GM12878 (cell line): ENCODE results near the gene SCARB1. TPM values are rescaled to one million over a fixed set of nuclear protein-coding genes. Genes with fewer than 3 reads are reported as not detected.

Experiments used
- E4F1 ChIP-seq: fragments of 450-650 bp; IDR thresholded peaks from 2 replicates; pipeline ENCODE4 v1.6.1; 2018; ENCODE audit warnings: borderline replicate concordance, mild to moderate bottlenecking; ENCODE audit not compliant: partially characterized antibody
- GABPA ChIP-seq: IDR thresholded peaks from 2 replicates; pipeline ENCODE4 v1.6.1; 2014; ENCODE audit warnings: antibody characterized with exemption, low read depth, mild to moderate bottlenecking, inconsistent platforms
- MXI1 ChIP-seq: fragments of 150-350 bp; IDR thresholded peaks from 2 replicates; pipeline ENCODE4 v1.6.1; 2011; ENCODE audit warnings: low read depth, mild to moderate bottlenecking, inconsistent platforms, low read length, improper control_type of control experiment
- MYC ChIP-seq: IDR thresholded peaks from 2 replicates; pipeline ENCODE4 v1.6.1; 2011; ENCODE audit warnings: mild to moderate bottlenecking, low read length, moderate library complexity, inconsistent platforms; ENCODE audit not compliant: insufficient read depth, insufficient replicate concordance, insufficient read length, severe bottlenecking
- NKRF ChIP-seq: fragments of 450-650 bp; conservative IDR thresholded peaks from 2 replicates; pipeline ENCODE4 v1.6.1; 2017; ENCODE audit warnings: mild to moderate bottlenecking, moderate library complexity
- NR2C2 ChIP-seq: IDR thresholded peaks from 2 replicates; pipeline ENCODE4 v1.6.1; 2011; ENCODE audit warnings: borderline replicate concordance, low read depth; ENCODE audit not compliant: control insufficient read depth, insufficient read length
- POLR2AphosphoS5 ChIP-seq: IDR thresholded peaks from 2 replicates; pipeline ENCODE4 v1.6.1; 2011; ENCODE audit warnings: mild to moderate bottlenecking, low read length, inconsistent platforms
- RAD51 ChIP-seq: fragments of 450-650 bp; IDR thresholded peaks from 2 replicates; pipeline ENCODE4 v1.6.1; 2016; ENCODE audit warnings: moderate library complexity, mild to moderate bottlenecking, inconsistent platforms
- SIN3A ChIP-seq: IDR thresholded peaks from 2 replicates; pipeline ENCODE4 v1.6.1; 2012; ENCODE audit warnings: low read depth, low read length, improper control_type of control experiment
- SMAD5 ChIP-seq: IDR thresholded peaks from 2 replicates; pipeline ENCODE4 v1.6.1; 2016; ENCODE audit warnings: antibody characterized with exemption, low read depth
- SPI1 ChIP-seq: IDR thresholded peaks from 2 replicates; pipeline ENCODE4 v1.6.1; 2011; ENCODE audit warnings: low read depth, mild to moderate bottlenecking, low read length, moderate library complexity, borderline replicate concordance; ENCODE audit not compliant: insufficient read depth
- STAT3 ChIP-seq: IDR thresholded peaks from 2 replicates; pipeline ENCODE4 v1.6.1; 2011; ENCODE audit warnings: low read depth, low read length, improper control_type of control experiment
- SUPT20H ChIP-seq: IDR thresholded peaks from 2 replicates; pipeline ENCODE4 v1.6.1; 2011; ENCODE audit warnings: low read depth, mild to moderate bottlenecking, low read length, moderate library complexity, borderline replicate concordance; ENCODE audit not compliant: control insufficient read depth
- TAF1 ChIP-seq: IDR thresholded peaks from 2 replicates; pipeline ENCODE4 v1.6.1; 2011; ENCODE audit warnings: mild to moderate bottlenecking, low read depth, low read length, borderline replicate concordance
- ZBTB33 ChIP-seq: fragments of 450-650 bp; IDR thresholded peaks from 2 replicates; pipeline ENCODE4 v1.6.1; 2017; ENCODE audit warnings: mild to moderate bottlenecking
- ZZZ3 ChIP-seq: IDR thresholded peaks from 2 replicates; pipeline ENCODE4 v1.6.1; 2011; ENCODE audit warnings: low read depth; ENCODE audit not compliant: control insufficient read depth, insufficient read length
- polyA plus RNA-seq, 11 experiments: library from polyadenylated mRNA; depleted of rRNA in 4 of 11; unstranded in 6 of 11; stranded (reverse) in 5 of 11; fragments of >200 nt; fragmentation: Nextera tagmentation in 4 of 11; fragmentation: Illumina TruSeq in 1 of 11; extraction: Ambion mirVana in 4 of 11; extraction: Trizol in 1 of 11; gene quantifications; 1 replicate in 1 of 11; 2 replicates in 10 of 11; pipeline versions ENCODE4 v1.2.1 to v1.2.3, GENCODE V29; 2011 to 2016; ENCODE audit warnings: inconsistent platforms in 2 of 11, missing spikeins in 2 of 11, low read depth in 1 of 11
- total RNA-seq, 4 experiments: library from RNA; depleted of rRNA in 3 of 4; stranded (reverse); fragments of >200 nt in 3 of 4; fragmentation: Illumina TruSeq in 1 of 4; extraction: Trizol in 1 of 4; gene quantifications; 2 replicates each; pipeline versions ENCODE4 v1.2.1 to v1.2.3, GENCODE V29; 2013 to 2021
- TF ChIP-seq, protein P1 (sequence below): IDR thresholded peaks from 2 replicates; pipeline ENCODE4 v1.6.1; 2012; ENCODE audit warnings: low read length, inconsistent platforms

The SCARB1 gene
- total and polyA plus RNA-seq, 10 of the 15 experiments (the other 5 are each of a cell fraction or from before 2014, with no cell fraction given): 0.34 to 104 (median 63.1) TPM

DNA sequence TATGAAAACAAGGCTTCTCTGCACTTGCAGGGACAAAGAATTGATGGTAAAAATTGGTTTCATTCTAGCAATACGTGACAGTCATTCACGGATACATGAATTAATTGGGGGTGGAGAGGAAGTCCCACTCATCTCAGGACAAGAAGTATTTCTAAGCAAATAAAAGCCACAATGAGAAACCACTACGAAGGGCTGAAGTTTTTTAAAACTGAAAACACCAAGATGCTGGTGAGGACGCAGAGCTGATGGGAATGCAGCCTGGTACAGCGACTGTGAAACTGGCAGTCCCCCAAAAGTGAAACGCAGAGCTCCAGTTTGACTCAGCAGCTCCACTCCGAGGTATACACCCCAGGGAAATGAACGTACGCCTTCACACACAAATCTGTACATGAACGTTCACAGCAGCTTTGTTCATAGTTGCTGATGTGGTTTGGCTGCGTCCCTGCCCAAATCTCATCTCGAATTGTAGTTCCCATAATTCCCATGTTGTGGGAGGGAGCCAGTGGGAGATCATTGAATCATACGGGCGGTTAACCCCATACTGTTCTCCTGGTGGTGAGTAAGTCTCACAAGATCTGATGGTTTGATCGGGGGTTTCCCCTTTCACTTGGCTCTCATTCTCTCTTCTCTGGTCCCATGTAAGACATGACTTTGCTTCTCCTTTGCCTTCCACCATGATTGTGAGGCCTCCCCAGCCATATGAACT lies 89.0 kb downstream of the SCARB1 start (continued):
- TF ChIP-seq NKRF (0 out of 2 replicates have a peak, but pooled peaks have one; percentile 33), STAT3 (peak; percentile 91), GABPA (peak; percentile 76; the same call in 1 of the 2 replicates), NR2C2 (no peak), SUPT20H (no peak), RAD51 (peak; percentile 48; the same call in 1 of the 2 replicates), E4F1 (no peak), SMAD5 (no peak), SIN3A (no peak), SPI1 (peak; percentile 87), POLR2AphosphoS5 (peak; percentile 73), MYC (no peak), ZBTB33 (peak; percentile 6; the same call in 1 of the 2 replicates), ZZZ3 (no peak), MXI1 (peak; percentile 55; the same call in 1 of the 2 replicates), TAF1 (peak; percentile 47; the same call in 1 of the 2 replicates)
- TF ChIP-seq, protein P1, sequence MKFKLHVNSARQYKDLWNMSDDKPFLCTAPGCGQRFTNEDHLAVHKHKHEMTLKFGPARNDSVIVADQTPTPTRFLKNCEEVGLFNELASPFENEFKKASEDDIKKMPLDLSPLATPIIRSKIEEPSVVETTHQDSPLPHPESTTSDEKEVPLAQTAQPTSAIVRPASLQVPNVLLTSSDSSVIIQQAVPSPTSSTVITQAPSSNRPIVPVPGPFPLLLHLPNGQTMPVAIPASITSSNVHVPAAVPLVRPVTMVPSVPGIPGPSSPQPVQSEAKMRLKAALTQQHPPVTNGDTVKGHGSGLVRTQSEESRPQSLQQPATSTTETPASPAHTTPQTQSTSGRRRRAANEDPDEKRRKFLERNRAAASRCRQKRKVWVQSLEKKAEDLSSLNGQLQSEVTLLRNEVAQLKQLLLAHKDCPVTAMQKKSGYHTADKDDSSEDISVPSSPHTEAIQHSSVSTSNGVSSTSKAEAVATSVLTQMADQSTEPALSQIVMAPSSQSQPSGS: peak; percentile 100
